HepG2 (cell line): ENCODE measurements around the gene EFNA4. TPM values are rescaled to one million over a fixed set of nuclear protein-coding genes. Genes with fewer than 3 reads are reported as not detected.

Experiments used
- ARNTL ChIP-seq: sonication (generic); formaldehyde crosslinking; IDR thresholded peaks from 2 replicates; pipeline ENCODE4 v1.4.0; 2020; ENCODE audit warnings: mild to moderate bottlenecking, missing genetic modification reagents
- CHCHD3 ChIP-seq: sonication (generic); formaldehyde crosslinking; IDR thresholded peaks from 2 replicates; pipeline ENCODE4 v1.8.0; 2022; ENCODE audit warnings: mild to moderate bottlenecking, missing genetic modification reagents, moderate library complexity
- CREM ChIP-seq, 2 experiments: sonication (generic) in 1 of 2; formaldehyde crosslinking in 1 of 2; IDR thresholded peaks; 2 replicates each; pipeline versions ENCODE4 v1.4.0 to v1.6.1; 2016 to 2020; ENCODE audit warnings: antibody characterized with exemption in 1 of 2, mild to moderate bottlenecking in 1 of 2, missing genetic modification reagents in 1 of 2
- FOSL2 ChIP-seq: sonication (generic); formaldehyde crosslinking; IDR thresholded peaks from 2 replicates; pipeline ENCODE4 v1.4.0; 2020; ENCODE audit warnings: missing genetic modification reagents
- FOXA3 ChIP-seq: IDR thresholded peaks from 2 replicates; pipeline ENCODE4 v1.6.1; 2016; ENCODE audit warnings: missing genetic modification reagents, missing compliant biosample characterization
- HIVEP1 ChIP-seq: sonication (generic); formaldehyde crosslinking; IDR thresholded peaks from 2 replicates; pipeline ENCODE4 v1.4.0; 2020; ENCODE audit warnings: mild to moderate bottlenecking, missing genetic modification reagents
- HNF4G ChIP-seq, 2 experiments: sonication (generic) in 1 of 2; formaldehyde crosslinking in 1 of 2; IDR thresholded peaks; 2 replicates each; pipeline versions ENCODE4 v1.4.0 to v1.6.1; 2011 to 2020; ENCODE audit warnings: borderline replicate concordance in 2 of 2, low read depth in 2 of 2, mild to moderate bottlenecking in 2 of 2, low read length in 1 of 2, missing genetic modification reagents in 1 of 2, moderate library complexity in 1 of 2
- IKZF1 ChIP-seq: fragments of 450-650 bp; IDR thresholded peaks from 2 replicates; pipeline ENCODE4 v1.7.1; 2016
- KLF6 ChIP-seq: IDR thresholded peaks from 2 replicates; pipeline ENCODE4 v1.8.0; 2016; ENCODE audit warnings: missing biosample characterization, missing genetic modification reagents
- KMT2A ChIP-seq: sonication (generic); formaldehyde crosslinking; IDR thresholded peaks from 2 replicates; pipeline ENCODE4 v1.4.0; 2020; ENCODE audit warnings: missing genetic modification reagents
- MEIS1 ChIP-seq: sonication (generic); formaldehyde crosslinking; IDR thresholded peaks from 2 replicates; pipeline ENCODE4 v1.9.0; 2021; ENCODE audit warnings: mild to moderate bottlenecking, missing genetic modification reagents, moderate library complexity, borderline replicate concordance
- MYC ChIP-seq: sonication (generic); formaldehyde crosslinking; IDR thresholded peaks from 2 replicates; pipeline ENCODE4 v1.9.0; 2021; ENCODE audit warnings: missing genetic modification reagents, borderline replicate concordance
- PHF20 ChIP-seq: sonication (generic); formaldehyde crosslinking; IDR thresholded peaks from 2 replicates; pipeline ENCODE4 v1.5.0; 2020; ENCODE audit warnings: mild to moderate bottlenecking, missing genetic modification reagents
- PLRG1 ChIP-seq: fragments of 450-650 bp; conservative IDR thresholded peaks from 2 replicates; pipeline ENCODE4 v1.6.1; 2016
- SKI ChIP-seq: fragments of 450-650 bp; IDR thresholded peaks from one replicate; pipeline ENCODE4 v1.6.1; 2018; ENCODE audit warnings: mild to moderate bottlenecking; ENCODE audit not compliant: partially characterized antibody
- SPEN ChIP-seq: sonication (generic); formaldehyde crosslinking; IDR thresholded peaks from 2 replicates; pipeline ENCODE4 v1.5.1; 2020; ENCODE audit warnings: low read depth, mild to moderate bottlenecking, missing genetic modification reagents
- ZBTB7B ChIP-seq: sonication (generic); formaldehyde crosslinking; IDR thresholded peaks from 2 replicates; pipeline ENCODE4 v1.4.0; 2020; ENCODE audit warnings: missing genetic modification reagents
- ZKSCAN8 ChIP-seq: IDR thresholded peaks from 2 replicates; pipeline ENCODE4 v1.6.1; 2016; ENCODE audit warnings: borderline replicate concordance, missing genetic modification reagents, missing compliant biosample characterization
- ZNF3 ChIP-seq: IDR thresholded peaks from 2 replicates; pipeline ENCODE4 v1.7.0; 2017; ENCODE audit warnings: inconsistent platforms
- polyA plus RNA-seq, 8 experiments: library from polyadenylated mRNA; depleted of rRNA in 3 of 8; stranded (reverse) in 7 of 8; unstranded in 1 of 8; fragments of >200 nt; fragmentation: Illumina TruSeq in 4 of 8; extraction: Trizol in 4 of 8; gene quantifications; 2 replicates each; pipeline versions ENCODE4 v1.2.1 to v1.2.3, GENCODE V29; 2011 to 2016; ENCODE audit warnings: low read depth in 4 of 8, missing spikeins in 1 of 8, mixed read lengths in 1 of 8; ENCODE audit not compliant: insufficient read depth in 1 of 8
- total RNA-seq, 5 experiments: library from RNA; depleted of rRNA; stranded (reverse); fragments of >200 nt; fragmentation: Illumina TruSeq; extraction: Trizol; gene quantifications; 2 replicates each; pipeline ENCODE4 v1.2.3, GENCODE V29; 2016; ENCODE audit warnings: low read depth in 1 of 5
- TF ChIP-seq, protein P1 (sequence below): fragments of 450-650 bp; IDR thresholded peaks from 2 replicates; pipeline ENCODE4 v1.6.1; 2017
- TF ChIP-seq, protein P2 (sequence below): IDR thresholded peaks from 2 replicates; pipeline ENCODE4 v1.6.1; 2016; ENCODE audit warnings: low read depth
- TF ChIP-seq, protein P3 (sequence below): IDR thresholded peaks from 2 replicates; pipeline ENCODE4 v1.6.1; 2018; ENCODE audit warnings: missing genetic modification reagents
- TF ChIP-seq, protein P4 (sequence below): IDR thresholded peaks from 2 replicates; pipeline ENCODE4 v1.6.1; 2018; ENCODE audit warnings: missing genetic modification reagents, mild to moderate bottlenecking, missing compliant biosample characterization

Gene EFNA4
- total and polyA plus RNA-seq, 2 of the 13 experiments (the other 11 are each of a cell fraction or from before 2014, with no cell fraction given): 12.0 to 17.2 TPM

DNA sequence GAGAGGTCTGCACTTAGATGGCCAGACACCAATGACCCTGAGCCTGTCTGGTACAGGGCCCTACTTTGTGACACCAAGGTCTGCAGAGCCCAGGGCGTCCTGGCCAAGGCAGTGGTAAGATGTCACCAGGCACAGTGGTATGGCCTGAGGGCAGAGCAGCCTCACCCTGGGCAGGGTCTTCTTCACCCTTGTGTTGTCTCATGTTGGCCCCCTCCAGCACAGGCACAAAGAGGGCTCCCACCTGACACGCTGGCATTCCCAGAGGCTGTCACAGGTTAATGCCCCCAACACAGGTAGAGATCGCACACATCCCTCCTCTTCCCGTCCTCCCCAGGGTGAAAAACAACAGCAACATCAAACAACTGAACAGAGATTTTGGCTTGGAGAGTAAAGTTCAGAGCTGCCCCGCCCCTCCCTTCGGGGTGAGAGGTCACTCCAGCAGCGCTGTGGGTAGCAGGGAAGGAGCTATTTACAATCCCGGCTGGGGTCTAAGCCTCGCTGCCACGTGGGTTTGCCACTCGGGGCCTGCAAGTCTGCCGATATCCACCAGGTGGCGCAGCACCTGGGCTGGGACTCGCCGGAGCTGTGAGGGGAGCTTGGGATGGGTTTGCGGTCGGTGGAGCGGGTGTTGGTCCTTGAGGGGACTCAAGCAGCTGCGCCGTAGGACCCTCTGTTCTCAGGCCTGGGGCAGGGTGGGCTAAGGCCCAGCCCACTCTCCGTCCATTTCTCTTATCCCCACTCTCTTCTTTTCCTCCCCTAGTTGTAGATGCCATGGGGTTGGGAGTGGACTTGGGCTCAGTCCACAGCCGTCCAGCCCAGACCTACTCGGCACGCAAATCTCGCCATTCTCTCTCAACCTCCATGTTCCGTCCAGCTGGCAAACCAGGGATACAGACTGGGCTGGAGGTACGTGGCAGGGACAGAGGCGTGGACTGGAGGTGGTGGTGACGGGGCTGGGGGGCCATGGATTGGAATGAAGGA is 27.8 kb downstream of the EFNA4 start (continued):
- TF ChIP-seq IKZF1: no peak
- TF ChIP-seq FOSL2 (CRISPR knock-in tag): peak; percentile 58
- TF ChIP-seq, protein P1, sequence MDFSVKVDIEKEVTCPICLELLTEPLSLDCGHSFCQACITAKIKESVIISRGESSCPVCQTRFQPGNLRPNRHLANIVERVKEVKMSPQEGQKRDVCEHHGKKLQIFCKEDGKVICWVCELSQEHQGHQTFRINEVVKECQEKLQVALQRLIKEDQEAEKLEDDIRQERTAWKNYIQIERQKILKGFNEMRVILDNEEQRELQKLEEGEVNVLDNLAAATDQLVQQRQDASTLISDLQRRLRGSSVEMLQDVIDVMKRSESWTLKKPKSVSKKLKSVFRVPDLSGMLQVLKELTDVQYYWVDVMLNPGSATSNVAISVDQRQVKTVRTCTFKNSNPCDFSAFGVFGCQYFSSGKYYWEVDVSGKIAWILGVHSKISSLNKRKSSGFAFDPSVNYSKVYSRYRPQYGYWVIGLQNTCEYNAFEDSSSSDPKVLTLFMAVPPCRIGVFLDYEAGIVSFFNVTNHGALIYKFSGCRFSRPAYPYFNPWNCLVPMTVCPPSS: no peak
- peak; percentile 49; the same call in 1 of the 2 replicates for TF ChIP-seq HIVEP1 (CRISPR knock-in tag)
- TF ChIP-seq PHF20 (CRISPR knock-in tag): peak; percentile 15; the same call in 1 of the 2 replicates
- TF ChIP-seq ZKSCAN8 (CRISPR knock-in tag): peak; percentile 44; the same call in 1 of the 2 replicates
- 0 out of 2 replicates have a peak, but pooled peaks have one; percentile 39 for TF ChIP-seq ZNF3
- TF ChIP-seq FOXA3 (CRISPR knock-in tag): peak; percentile 90
- TF ChIP-seq, protein P2, sequence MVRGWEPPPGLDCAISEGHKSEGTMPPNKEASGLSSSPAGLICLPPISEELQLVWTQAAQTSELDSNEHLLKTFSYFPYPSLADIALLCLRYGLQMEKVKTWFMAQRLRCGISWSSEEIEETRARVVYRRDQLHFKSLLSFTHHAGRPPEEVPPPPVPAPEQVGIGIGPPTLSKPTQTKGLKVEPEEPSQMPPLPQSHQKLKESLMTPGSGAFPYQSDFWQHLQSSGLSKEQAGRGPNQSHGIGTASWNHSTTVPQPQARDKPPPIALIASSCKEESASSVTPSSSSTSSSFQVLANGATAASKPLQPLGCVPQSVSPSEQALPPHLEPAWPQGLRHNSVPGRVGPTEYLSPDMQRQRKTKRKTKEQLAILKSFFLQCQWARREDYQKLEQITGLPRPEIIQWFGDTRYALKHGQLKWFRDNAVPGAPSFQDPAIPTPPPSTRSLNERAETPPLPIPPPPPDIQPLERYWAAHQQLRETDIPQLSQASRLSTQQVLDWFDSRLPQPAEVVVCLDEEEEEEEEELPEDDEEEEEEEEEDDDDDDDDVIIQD (CRISPR knock-in tag): 0 out of 2 replicates have a peak, but pooled peaks have one; percentile 34
- TF ChIP-seq MYC: peak; percentile 97
- peak; percentile 64; the same call in 1 of the 2 replicates for TF ChIP-seq KLF6 (CRISPR knock-in tag)
- TF ChIP-seq MEIS1 (CRISPR knock-in tag): no peak; the same call in 1 of the 2 replicates
- peak; percentile 67; the same call in 1 of the 2 replicates for TF ChIP-seq ARNTL (CRISPR knock-in tag)
- peak; percentile 43; the same call in 1 of the 2 replicates for TF ChIP-seq KMT2A (CRISPR knock-in tag)
- no peak for TF ChIP-seq PLRG1
- TF ChIP-seq, protein P3, sequence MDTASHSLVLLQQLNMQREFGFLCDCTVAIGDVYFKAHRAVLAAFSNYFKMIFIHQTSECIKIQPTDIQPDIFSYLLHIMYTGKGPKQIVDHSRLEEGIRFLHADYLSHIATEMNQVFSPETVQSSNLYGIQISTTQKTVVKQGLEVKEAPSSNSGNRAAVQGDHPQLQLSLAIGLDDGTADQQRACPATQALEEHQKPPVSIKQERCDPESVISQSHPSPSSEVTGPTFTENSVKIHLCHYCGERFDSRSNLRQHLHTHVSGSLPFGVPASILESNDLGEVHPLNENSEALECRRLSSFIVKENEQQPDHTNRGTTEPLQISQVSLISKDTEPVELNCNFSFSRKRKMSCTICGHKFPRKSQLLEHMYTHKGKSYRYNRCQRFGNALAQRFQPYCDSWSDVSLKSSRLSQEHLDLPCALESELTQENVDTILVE (CRISPR knock-in tag): peak; percentile 77
- TF ChIP-seq SPEN (CRISPR knock-in tag): peak; percentile 74
- TF ChIP-seq HNF4G (IDR thresholded peaks at IDR 0.05; ENCODE audit: borderline replicate concordance, low read depth, low read length): peak; percentile 63
- TF ChIP-seq HNF4G (CRISPR knock-in tag; IDR thresholded peaks at IDR 0.05; ENCODE audit: borderline replicate concordance, low read depth): peak; percentile 83
- peak; percentile 79; the same call in 1 of the 2 replicates for TF ChIP-seq ZBTB7B (CRISPR knock-in tag)
- no peak for TF ChIP-seq CHCHD3 (CRISPR knock-in tag)
- peak; percentile 24 for TF ChIP-seq SKI
- peak; percentile 47; the same call in 1 of the 2 replicates for TF ChIP-seq CREM (IDR thresholded peaks at IDR 0.05)
- no peak for TF ChIP-seq CREM (CRISPR knock-in tag; IDR thresholded peaks at IDR 0.05)
- TF ChIP-seq, protein P4, sequence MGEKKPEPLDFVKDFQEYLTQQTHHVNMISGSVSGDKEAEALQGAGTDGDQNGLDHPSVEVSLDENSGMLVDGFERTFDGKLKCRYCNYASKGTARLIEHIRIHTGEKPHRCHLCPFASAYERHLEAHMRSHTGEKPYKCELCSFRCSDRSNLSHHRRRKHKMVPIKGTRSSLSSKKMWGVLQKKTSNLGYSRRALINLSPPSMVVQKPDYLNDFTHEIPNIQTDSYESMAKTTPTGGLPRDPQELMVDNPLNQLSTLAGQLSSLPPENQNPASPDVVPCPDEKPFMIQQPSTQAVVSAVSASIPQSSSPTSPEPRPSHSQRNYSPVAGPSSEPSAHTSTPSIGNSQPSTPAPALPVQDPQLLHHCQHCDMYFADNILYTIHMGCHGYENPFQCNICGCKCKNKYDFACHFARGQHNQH: peak; percentile 83
